Stimulated activated naive B cell treated with anti-CD40 and anti-IgM and Interleukin-4, amounts not matched to agents 10 μg/mL and 1 μg/mL and 100 μg/mL, for 72 hours (primary cell): ENCODE data around the gene TRIM56.

Experiments used
- ATAC-seq, 2 donors: fragments of 150-1000 bp; cut with Tn5 transposase; replicated peaks; 2 replicates each; pipeline ENCODE4 v1.10.0; 2021; ENCODE audit warnings: moderate library complexity in 1 of 2
- DNase-seq: peaks from one replicate; pipeline ENCODE4 v3.0.0; 2021
- H3K27ac Mint-ChIP-seq: one replicate; pipeline ENCODE4 v1.8.0; 2022; ENCODE audit warnings: mild to moderate bottlenecking, mixed read lengths
- H3K27me3 Mint-ChIP-seq, 2 donors: one replicate each; pipeline ENCODE4 v1.8.0; 2022; ENCODE audit warnings: mixed read lengths in 2 of 2
- H3K36me3 Mint-ChIP-seq, 2 donors: one replicate each; pipeline ENCODE4 v1.8.0; 2022; ENCODE audit warnings: mixed read lengths in 2 of 2, mild to moderate bottlenecking in 1 of 2
- H3K4me1 Mint-ChIP-seq, 2 donors: one replicate each; pipeline ENCODE4 v1.8.0; 2022; ENCODE audit warnings: mixed read lengths in 2 of 2, mild to moderate bottlenecking in 1 of 2
- H3K4me3 Mint-ChIP-seq, 2 donors: one replicate each; pipeline ENCODE4 v1.8.0; 2022; ENCODE audit warnings: mild to moderate bottlenecking in 2 of 2, mixed read lengths in 2 of 2, moderate library complexity in 1 of 2
- H3K9me3 Mint-ChIP-seq, 2 donors: one replicate each; pipeline ENCODE4 v1.8.0; 2022; ENCODE audit warnings: mixed read lengths in 2 of 2, mild to moderate bottlenecking in 1 of 2

The TRIM56 gene

DNA sequence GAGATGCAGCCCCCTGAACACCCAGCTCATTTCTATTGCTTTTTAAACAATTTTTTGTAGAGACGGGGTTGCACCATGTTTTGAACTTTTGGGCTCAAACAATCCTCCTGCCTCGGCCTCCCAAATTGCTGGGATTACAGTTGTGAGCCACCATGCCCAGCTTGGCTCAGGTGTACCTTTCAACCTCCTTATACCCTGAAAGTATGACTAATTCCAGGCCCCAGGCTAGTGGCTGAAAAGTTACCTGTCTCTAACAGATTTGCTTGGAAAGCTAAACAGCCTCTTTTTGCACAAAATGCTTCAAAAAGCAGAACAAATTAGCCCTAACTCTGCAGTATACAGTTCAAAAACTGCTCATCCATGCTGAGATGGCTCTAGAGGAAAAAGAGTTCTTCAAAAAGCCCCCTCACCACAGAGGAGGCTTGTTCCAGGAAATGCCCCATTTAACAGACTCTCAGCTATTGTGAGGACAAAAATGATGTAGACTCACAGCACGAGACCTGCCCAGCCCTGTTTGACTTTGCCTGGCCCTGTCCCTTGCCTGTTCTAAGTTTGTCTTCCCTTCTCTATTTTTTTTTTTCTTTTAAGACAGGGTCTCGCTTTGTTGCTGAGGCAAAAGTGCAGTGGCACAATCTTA, 55.6 kb downstream of the TRIM56 start:
- Mint-ChIP-seq H3K27ac (no peak overlapping the region), H3K9me3 (no peaks in the 10 kb centered on the region), H3K4me3 (no peak overlapping the region), H3K36me3 (no peaks in the 10 kb centered on the region), H3K4me1 (peaks cover 20 to 28% of the 10 kb centered on the region in 2 donors), H3K27me3 (peaks cover 33 to 49% of the 10 kb centered on the region in 2 donors)
- ATAC-seq (no peak), DNase-seq (no peak)
